CD4-positive, alpha-beta T cell treated with Interferon alpha-2 for 1 hour (primary cell): ENCODE measurements around the gene XCR1.
"Not testable (repeated sequence)": the region's sequence is repeated elsewhere in the genome, so short reads cannot be mapped to it uniquely, and the experiment has no call there.

Experiments used
- DNase-seq, 2 donors: peaks; one replicate each; pipeline ENCODE4 v3.0.0-alpha.2; 2020 to 2022

Gene XCR1, protein sequence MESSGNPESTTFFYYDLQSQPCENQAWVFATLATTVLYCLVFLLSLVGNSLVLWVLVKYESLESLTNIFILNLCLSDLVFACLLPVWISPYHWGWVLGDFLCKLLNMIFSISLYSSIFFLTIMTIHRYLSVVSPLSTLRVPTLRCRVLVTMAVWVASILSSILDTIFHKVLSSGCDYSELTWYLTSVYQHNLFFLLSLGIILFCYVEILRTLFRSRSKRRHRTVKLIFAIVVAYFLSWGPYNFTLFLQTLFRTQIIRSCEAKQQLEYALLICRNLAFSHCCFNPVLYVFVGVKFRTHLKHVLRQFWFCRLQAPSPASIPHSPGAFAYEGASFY

DNA sequence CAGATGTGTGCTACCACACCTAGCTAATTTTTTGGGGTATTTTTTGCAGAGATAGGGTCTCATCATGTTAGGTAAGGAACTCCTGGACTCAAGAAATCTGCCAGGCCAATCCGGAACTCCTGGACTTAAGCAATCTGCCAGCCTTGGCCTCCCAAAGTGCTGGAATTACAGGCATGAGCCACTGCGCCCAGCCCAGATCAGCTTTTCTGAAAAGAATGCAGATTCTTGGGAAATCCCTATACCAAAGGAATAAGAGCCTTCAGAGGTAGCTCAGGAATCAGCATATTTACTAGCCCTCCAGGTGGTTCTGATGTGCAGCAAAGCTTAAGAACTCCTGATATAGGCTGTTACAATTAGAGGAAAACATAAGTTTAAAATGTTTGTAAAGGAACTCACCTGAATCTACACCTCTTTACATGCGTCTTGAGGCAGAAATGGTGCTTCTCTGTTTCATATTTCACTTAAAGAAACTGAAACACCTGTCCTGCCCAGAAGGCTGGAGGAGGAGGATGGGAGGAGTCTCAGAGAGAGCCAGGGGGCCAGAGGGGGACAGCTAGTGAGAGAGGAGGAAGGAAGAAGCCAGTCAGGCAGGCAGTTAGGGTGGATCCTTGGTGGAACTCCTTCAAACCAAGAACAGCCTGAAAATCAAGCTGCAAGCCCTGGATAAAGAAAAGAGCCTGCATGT is at the start of gene XCR1:
TSS of gene XCR1 (minus strand) at position 463 of the 685 bp plus-strand sequence. CDS start 5,536 bp downstream, outside the sequence.
- no peak for DNase-seq

DNA sequence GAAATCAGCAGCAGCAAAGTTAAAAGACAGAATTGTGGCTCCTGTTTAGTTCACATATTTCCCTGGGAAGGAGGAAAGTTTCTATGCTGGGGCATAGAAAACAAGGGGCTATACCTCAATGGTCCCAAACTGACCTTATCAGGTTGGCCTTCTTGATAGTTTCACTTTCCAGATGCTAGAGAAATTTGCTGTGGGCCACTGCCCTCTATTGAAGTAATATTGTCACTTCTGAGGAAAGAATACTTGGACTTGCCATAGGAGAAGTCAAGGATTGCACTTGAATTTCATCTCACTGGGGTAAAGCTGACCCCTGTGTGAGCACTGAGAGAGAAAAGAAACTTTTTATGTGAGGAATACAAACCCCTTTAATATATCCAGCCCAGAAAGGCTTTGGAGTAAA is 49.3 kb upstream of the XCR1 start:
- DNase-seq: peak in 1 of 2 donors; percentile 39

DNA sequence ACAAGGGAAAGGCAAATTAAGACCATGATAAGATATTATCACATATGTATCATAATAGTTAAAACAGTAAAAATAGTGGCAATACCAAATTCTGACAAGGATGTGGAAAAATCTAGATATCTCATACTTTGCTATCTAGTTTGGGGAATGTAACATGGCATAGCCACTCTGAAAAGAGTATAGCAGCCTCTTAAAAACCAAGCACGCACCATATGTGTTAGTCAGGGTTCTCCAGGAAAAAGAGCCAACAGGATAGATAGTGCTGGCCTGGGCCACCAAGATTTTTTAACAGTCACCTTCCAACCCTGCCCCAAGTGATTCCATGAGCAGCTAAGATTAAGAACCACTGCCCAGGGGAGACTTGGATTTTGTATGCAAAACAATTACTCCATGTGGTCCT is 48.5 kb upstream of the XCR1 start:
- no peak for DNase-seq

DNA sequence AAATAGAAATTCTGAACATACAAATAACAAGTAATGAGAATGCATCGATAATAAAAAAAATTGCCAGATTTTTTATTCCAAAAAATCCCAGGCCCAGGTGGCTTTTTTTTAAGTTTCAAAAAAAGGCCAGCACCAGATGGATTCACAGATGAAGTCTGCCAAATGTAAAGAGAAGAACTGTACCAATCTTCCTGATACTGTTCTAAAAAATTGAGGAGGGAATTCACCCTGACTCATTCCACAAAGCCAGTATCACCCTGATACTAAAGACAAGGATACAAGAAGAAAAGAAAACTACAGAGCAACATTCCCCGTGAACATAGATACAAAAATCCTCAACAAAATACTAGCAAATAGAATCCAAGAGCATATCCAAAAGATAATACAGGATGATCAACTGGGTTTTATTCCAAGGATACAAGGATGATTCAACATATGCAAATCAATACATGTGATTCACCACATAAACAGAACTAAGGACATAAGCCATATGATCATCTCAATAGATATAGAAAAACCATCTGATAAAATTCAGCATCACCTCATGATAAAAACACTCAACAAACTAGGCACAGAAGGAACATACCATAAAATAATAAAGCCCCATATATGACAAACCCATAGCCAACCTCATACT is 44.1 kb upstream of the XCR1 start:
- no peak for DNase-seq

DNA sequence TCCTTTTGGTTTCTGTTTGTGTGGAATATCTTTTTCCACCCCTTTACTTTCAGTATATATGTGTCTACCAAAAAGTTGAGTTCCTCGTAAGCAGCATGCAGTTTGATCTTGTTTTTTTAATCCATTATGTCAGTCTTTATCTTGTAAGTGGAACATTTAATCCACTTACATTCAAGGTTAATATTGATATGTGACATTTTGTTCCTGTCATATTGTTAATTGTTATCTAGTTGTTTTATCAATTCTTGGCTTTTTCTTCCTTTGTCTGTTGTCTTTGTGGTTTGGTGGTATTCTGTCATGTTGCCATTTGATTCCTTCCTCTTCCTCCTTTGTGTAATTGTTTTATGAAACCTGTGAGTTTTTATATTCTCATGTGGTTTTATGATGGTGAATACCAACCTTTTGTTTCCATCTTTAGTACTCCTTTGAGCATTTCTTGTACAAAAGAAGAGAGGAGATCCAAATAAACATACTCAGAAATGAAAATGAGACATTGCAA is 43.4 kb upstream of the XCR1 start:
- peak in 1 of 2 donors; percentile 45 for DNase-seq

DNA sequence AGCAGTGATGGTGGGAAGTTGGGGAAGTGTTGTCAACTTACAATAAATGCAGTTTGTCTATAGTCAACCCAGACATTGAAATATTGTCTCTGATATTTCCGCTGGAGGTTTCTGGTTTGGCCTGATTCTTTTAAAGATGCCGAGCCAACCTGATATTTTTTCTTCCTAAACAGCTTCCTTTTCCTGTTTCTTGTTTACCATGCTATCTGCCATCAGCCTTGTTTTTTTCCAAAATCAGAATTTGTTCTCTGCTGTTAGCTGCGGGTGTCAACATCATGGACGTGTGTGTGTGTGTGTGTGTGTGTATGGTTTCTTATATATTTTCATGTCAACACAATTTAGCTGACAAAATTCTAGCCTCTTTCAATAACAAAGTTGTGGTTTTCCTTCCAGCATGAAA is 41.2 kb upstream of the XCR1 start:
- DNase-seq: peak in 1 of 2 donors; percentile 67

DNA sequence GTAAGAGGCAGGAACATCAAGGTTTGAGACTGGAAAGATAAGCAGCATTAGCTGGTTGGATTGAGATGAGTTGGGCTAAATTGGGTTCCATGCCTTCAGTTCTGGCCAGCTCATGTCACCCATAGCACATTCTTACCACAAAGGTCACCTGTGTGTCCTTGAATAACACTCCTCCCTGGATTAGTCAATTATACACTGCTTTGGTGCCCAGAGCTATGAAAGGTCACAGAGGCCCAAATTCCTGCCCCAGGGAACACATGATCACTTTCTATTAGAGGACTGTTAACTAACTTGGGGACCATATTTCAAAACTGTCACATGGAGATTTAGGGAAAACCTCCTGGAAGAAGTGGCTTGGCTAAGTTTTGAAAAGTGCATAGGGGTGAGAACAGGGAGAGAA is 40.1 kb upstream of the XCR1 start:
- no peak for DNase-seq

DNA sequence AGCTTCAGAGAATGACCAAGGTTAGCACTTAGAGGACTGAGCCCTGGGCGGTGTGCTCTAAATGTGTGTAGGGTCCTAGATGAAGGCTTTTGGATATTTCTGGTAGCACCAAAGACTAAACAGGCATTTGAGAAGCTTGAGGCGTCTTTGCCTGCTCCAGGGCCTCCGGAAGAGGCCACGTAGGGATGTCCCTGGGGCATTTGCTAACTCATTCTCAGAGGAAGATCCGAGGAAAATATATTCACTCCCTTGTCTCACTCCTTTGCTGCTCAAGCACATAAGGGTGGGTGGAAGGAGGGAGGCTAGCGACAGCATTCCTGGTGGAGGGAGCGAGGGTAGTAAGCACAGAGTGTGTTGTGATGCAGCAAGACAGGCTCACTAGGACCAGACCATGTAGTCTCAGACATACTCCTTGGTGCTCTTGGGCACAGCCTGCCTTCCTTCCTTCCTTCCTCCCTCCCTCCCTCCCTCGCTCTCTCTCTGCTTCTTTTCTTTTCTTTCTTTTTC is 38.5 kb upstream of the XCR1 start:
- DNase-seq: no peak

DNA sequence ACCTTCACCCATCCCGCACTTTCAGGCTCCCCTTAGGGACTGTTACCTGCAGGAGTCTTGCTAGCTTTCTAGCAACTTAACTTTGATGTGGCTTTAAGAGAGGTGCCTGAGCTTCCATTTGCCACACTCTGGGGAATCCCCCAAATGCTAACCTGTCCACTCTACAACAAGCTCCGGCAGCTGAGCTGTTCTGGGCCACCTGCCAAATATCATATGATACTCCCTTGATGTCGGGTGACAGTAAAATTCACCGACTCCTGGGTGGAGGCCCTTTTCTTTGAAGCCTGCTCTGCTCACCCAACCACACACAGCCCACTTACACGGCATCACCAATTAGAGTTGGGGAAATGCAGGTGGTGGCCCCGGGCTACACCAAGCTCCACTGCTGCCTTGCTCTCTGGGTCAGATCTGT is 38.0 kb upstream of the XCR1 start:
- DNase-seq: peak; percentile 84 to 93

DNA sequence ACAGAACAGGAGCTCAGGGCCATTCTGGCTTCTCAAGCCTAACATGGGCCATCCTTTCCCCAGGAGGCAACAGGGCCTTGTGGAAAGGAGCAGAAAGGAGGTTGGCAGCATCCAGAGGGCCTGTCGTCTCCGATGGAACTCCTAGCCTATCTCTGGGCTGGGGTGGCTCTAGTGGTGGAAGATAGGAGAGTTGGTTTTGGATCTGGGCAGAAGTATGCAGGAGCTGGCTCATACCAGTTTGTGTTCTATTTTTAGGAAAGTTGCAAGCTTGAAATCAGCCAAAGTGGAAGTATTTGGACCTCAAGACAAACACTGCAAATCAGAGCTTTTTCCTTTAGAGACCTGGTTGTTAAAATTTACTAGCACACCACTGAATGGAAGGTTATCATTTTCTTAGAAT is 35.4 kb upstream of the XCR1 start:
- DNase-seq: no peak

DNA sequence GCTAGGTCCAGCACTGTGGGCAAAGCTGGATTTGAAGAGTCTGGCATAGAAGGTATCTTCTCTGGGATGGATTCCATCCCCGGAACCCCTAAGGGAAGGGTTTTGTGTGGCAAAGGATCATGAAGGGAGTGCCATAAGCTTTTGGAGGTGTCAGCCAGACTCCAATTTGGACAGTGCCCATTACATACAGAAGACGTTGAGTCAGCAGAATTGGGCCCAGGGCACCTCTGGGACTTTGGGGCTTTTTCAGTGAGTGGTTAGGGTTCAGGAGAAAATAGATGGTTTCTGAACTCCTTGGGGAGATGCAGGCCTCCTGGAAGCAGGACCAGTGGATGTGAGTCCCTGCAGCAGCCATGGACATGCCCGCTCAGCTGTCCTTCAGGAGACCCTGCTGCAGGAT is 34.6 kb upstream of the XCR1 start:
- DNase-seq: no peak

DNA sequence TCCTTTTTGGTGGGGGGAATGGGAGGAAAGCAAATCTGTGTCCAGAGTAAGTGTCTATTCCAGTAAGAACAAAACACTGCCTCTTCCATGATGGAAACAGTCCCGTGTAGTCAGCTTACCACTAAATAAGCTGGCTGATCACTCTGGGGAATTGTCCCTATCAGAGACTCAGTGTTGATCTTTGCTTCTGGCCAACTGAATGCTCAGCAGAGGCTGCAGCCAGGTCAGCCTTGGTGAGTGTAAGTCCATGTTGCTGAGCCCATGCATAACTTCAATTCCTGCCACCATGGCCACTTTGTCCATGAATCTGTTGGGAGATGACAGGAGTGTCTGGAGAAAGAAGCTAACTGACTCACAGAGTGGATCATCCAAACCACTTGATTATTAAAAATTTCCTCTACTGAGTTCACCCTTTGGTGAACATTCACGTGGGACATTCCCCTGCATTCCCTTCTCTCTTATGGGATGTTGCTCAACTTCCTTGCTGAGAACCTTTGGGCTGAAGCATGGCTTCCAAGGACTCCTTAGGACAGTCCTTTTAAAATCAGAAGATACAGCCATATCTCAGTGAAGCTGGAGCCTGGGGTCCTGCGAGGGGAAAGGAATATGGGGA is 33.9 kb upstream of the XCR1 start:
- DNase-seq: no peak

DNA sequence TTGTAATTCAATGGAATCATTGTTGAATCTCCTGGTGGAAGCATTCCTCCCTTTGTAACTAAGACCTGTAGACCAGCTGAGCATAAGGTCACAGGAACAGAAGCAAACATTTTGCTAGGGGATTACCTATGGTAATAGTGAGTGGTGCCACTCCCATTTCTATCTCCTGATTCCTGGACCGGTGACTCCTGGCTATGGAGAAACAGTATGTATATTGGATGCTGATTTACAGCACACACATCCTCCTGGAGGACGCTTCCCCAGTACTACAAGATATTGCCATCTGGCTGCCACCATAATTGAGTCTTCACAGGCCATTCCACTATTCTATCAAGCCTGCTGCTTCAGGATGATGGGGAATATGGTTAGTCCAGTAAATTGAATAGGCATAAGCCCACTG is 33.3 kb upstream of the XCR1 start:
- no peak for DNase-seq

DNA sequence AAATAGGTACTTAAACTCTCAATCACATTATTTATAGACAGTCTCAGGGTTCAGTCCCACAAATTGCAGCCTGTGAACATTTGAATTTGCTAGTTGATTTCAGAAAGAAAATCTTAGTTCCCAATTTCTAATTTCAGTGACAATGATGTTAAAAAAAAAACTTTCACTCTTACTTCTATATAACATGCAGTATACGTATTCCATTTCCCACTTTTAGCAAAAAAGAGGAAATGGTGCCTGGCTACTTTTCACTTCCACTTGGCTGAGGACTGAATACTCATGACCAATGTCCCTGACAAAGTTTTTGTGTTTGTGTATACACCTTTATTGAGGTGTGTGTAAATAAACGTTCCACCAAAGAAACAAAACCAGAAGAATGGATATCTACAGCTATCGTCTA is 32.1 kb upstream of the XCR1 start:
- DNase-seq: no peak

DNA sequence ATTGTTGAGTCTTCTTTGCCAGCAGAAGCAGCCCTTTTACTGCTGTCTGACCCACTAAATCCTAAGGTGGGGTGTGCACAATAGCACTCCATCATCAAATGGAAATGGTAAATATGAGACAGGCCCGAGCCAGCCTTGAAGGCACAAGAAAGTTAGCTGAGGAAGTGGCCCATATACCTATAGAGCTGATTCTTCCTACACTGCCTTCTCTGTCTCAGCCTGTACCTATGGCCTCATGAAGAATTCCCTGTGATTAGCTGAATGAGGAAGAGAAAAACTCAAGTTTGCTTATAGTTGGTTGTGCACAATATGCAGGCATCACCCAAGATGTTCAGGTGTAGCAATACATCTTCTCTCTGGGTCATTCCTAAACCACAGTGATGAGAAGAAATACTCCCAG is 31.7 kb upstream of the XCR1 start:
- DNase-seq: no peak

DNA sequence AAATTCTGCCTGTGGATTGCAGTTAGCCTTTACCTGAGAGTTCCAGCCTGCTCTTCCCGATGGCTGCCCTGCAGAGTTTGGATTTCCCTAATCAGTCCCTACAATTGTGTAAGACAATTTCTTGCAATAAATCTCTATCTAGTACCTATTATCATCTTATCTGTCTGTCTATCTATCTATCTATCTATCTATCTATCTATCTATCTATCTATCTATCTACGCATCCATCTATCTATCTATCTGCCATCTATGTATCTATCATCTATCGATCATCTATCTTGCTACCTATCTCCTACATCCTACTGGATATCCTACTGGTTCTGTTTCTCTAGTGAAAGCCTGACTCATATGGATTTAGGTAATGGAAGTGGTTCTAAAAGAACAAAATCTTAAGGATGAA is 30.4 kb upstream of the XCR1 start:
- DNase-seq: no peak

DNA sequence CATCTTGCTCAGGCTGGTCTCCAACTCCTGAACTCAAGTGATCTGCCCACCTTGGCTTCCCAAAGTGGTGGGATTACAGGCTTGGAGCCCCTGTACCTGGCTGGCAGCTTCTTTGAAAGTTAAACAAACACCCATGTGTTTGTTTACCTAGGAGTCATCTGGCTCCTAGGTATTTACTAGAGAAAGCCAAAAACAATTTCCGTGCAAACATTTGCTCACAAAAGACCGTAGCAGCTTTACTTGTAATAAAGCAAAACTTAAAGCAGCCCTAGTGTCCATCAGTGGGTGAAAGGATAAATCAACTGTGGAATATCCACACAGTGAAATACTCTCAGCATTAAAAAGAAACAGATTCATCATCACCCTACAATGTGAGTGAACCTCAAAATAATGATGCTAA is 29.4 kb upstream of the XCR1 start:
- DNase-seq: no peak

DNA sequence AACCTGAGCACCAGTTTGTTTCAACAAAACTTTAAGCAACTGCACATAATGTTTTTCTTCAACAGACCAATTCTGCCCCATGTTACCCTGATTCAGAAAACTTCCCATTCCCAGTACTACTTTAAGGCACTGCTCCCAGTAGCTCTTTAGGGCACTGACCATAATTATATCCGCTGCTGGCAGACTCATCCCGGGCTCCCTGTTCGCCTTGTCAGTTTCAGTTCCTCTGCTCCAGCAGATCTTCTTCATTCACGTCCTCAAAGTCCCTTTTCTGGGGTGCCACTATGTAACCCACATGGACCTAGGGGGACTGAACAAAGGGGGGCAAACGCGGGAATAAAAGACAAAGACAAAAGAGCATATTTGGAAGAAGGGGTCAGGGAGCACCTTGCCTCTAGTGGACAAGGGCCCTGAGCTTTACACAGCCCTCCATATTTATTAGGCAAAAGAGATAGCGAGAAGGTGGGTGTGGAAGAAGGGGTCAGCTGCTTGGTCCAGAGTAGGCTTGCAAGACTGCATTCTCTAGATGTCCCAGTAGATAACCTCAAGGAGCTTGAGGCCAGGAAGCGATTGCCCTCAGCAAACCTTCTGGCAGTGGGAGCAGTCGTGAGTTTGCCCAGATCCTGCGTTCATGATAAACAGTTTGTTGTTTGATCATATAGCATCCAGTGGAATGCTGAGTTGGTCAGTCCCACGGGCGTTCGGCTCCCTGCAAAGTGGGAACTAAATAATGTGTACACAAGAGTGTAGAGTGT is 26.7 kb upstream of the XCR1 start:
- not testable (repeated sequence) for DNase-seq

DNA sequence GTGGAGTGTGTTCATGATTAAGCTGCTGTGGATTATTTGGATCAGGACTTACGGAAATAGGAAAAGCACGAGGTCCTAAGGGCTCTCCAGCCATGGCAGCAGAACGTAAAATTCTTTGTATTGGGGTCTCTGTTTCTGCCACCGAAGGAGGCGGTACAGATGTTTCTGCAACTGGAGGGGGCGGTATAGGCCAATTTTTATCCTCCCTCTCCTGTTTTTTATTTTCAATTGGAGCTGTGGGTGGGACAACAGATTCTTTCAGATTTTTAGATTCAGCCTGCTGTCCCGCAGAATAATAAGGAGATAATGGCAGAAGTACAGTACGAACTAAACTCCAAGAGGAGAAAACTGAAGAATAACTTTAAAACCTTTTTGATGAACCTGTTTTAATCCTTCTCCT is 26.0 kb upstream of the XCR1 start:
- DNase-seq: not testable (repeated sequence)

DNA sequence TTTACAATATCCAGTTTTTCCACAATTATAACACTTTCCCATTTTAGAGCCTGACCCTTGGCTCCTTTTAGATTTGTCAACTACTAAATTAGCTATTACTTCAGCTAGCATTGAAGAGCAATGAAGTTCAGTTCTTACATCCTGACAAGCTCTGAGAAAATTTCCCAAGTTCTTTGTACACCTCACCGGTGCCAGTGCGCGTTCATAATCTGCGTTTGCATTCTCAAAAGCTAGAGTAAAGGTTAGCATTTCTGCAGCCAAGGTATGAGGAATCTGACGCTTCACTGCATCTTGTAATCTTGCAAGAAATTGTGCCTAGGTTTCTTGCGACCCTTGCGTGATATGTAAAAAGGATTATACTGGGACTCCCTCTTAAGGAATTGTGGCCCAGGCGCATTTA is 25.2 kb upstream of the XCR1 start:
- no peak for DNase-seq

DNA sequence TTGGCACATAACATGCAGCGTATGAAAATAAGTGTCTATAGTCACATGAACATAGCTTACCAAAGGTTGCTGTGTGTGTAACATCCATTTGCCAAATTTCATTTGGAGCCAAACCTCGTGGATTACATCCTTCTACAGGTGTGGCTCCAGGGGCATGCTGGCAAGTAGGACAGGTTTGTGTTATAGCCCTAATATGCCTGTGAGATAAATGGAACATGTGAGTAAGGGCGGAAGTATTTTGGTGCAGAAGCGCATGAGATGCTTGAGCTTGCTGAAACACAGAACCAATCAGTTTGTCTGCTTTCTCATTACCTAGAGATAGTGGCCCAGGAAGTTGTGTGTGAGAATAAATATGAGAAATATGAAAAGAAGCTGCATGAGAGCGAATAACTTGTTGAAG is 21.8 kb upstream of the XCR1 start:
- no peak for DNase-seq

DNA sequence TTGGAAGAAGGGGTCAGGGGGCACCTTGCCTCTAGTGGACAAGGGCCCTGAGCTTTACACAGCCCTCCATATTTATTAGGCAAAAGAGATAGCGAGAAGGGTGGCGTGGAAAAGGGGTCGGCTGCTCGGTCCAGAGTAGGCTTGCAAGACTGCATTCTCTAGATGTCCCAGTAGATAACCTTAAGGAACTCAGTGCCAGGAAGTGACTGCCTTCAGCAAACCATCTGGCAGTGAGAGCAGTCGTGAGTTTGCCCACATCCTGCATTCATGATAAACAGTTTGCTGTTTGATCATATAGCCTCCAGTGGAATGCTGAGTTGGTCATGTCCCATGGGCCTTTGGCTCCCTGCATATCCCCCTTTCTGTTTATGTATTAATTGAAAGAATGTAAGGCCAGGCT is 18.9 kb upstream of the XCR1 start:
- DNase-seq: peak in 1 of 2 donors; percentile 54

DNA sequence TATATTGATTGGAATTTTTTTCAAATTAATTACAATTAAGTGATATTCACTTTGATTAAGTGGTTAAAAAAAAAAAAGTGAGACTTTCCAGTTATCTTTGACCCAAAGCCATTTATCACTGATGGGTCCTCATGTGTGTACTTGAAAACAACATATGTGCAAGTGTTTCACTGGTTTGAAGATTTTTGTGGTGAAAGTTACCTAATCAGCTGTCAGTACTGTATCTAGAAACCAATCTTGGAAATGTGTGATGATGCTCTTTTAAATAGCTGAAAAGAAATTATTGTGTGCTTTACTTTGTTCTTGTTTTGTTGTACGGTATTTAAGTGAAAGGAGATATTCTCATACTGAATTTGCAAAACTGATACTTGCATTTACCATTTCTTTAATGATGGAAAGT is 11.6 kb upstream of the XCR1 start:
- DNase-seq: no peak
